ENCODE results near the gene CYP39A1.

CYP39A1 gene

GRCh38 chr6:46511320-46511719 lies 141.3 kb downstream of the CYP39A1 start:
- DNase-seq (ENCODE audit: low read depth in 2 of 2): no peak

GRCh38 chr6:46510651-46511050 lies 142.0 kb downstream of the CYP39A1 start:
- DNase-seq (ENCODE audit: low read depth in 2 of 2): no peak

GRCh38 chr6:46509981-46510510 lies 142.6 kb downstream of the CYP39A1 start:
- DNase-seq (ENCODE audit: low read depth in 2 of 2): no peak

DNA sequence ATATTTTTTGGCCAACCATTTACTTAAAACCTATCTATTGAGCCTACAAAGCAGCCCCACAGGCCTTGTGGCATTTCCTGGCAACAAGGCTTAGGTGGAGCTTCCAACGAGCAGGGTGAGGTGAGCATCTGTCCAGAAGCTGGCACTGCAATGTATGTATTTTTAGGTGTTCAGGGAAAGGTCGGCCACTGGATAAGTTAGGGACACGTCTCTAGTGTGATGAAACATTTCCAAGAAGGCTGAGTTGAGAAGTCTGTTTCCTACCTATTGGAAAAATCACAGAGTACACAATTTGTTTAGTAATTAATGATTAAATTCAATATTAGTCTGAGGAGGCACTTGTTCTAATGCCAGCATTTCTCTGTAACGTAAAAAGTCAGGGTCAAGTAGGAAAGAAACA lies 143.6 kb downstream of the CYP39A1 start:
- DNase-seq (ENCODE audit: low read depth in 2 of 2): no peak

GRCh38 chr6:46507426-46507825 lies 145.2 kb downstream of the CYP39A1 start:
- DNase-seq (ENCODE audit: low read depth in 2 of 2): no peak

DNA sequence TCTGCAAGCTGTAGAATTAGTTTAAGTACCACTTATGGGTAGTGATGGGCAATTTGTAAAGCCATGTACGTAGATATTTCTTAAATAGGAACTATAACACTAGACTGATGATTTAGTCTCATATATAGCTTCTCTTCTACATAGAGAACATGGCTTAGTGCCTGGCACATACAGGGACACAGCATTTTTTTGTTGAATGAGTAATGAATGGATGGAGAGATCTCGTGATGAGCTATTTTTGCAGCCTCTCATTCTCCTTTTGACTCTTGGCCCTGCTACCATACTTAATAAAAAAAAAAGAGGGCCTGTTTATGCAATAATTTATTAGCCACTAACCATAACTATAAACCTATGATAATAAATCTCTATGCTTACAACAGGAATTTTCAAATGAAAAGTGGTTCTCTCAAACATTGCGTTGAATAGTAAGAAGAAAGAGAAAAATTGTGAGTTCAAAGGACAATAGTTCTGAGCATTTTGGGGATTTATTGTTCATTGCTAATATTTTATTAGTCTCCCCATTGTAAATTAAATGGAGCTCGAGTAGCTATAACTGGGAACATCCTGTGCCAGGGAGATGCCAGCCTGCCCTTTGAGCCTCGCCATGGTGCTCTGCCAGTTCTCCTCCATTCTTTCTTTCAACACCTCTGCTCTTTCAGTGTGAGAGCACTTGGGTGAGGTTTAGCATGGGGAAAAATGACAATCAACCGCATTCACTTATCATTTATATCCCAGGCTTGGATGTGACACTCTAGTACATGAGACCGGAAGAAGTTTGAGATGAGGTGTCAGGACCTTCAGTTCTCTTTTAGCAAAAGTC lies 146.7 kb downstream of the CYP39A1 start:
- no peak for DNase-seq (ENCODE audit: low read depth in 2 of 2)

- no peak for DNase-seq (ENCODE audit: low read depth in 2 of 2)
Measured at GRCh38 chr6:46504242-46504641, 148.4 kb downstream of the CYP39A1 start.

DNA sequence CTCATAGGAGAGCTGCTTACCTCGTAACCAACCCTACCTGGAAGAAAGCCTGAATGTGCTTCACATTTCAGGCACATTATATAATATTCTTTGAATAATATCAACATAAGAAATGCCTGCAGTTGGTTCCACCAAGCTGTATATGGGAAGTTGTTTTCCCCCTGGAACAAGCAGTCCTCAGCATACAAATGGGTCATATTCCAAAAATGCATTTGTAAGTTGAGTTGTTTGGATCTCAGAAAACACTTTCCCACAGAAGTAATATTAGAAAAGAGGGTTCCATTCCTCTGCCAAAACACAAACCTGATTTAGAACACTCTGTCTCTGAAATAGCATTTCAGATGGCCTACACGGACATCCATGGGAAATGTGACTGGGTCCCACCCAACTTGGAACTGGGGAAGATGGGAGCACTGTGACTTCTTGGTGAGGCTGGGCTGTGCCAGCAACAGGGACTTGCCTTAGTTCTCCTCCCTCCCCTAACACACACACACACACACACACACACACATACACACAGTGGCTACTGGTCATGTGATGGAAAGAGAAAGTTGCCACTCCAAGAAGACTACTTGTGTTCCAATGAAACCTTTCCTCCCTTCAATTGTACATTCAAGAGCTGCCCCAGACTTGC lies 150.0 kb downstream of the CYP39A1 start:
- DNase-seq (ENCODE audit: low read depth in 2 of 2): no peak

DNA sequence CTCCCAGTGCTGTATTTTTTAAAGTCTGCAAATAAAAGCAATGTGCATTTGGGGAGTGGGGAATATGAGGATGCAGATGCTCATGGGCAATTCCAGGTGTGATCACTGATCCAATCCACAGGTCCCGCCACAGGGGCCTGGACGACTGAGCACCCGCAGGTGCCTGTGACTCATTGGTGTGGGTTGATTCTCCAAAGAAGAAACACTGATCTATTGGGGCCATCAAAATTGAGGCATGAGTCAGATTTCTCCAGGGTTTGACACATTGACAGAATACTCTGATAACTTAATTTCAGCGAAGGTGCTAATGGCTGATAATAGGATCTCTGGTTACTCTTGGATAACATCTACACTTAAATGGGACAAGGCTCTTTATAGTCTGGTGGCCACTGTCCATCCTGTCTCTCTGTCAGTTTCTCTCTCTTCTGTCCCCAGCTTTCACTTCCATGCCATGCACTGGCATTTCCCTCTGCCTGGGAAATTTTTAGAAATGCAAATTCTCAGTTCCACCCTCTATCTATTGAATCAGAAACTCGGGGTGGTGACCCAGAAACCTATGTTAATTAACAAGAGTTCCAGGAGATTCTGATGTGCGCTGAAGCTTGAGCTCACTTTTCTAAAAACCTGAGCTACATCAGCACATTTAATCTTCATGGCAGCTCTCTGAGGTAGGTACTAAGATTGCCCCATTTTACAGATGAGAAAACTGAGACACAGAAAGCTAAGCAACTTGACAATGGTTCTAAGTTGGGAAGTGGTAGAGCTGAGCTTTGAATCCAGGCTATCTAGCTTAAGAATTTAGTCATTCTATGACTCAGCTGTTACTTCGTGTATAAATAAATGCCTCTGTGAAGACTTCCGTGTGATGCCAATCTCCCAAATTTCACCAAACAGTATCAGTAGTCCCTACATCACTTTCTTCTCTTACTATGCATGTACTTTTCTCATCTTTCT lies 151.2 kb downstream of the CYP39A1 start:
- DNase-seq (ENCODE audit: low read depth in 2 of 2): no peak

GRCh38 chr6:46500382-46500781 lies 152.2 kb downstream of the CYP39A1 start:
- no peak for DNase-seq (ENCODE audit: low read depth in 2 of 2)

All from stimulated activated CD4-positive, alpha-beta T cell treated with anti-CD3 and anti-CD28 coated beads, Interleukin-4, amount 100 ng/mL, for 48 hours (primary cell).